Measurements from ENCODE around the gene WBP4. TPM values are rescaled to one million over a fixed set of nuclear protein-coding genes. Genes with fewer than 3 reads are reported as not detected.

Gene WBP4
- total and polyA plus RNA-seq, 7 experiments from 2014 or later: 2.8 to 9.8 (median 6.6) TPM

DNA sequence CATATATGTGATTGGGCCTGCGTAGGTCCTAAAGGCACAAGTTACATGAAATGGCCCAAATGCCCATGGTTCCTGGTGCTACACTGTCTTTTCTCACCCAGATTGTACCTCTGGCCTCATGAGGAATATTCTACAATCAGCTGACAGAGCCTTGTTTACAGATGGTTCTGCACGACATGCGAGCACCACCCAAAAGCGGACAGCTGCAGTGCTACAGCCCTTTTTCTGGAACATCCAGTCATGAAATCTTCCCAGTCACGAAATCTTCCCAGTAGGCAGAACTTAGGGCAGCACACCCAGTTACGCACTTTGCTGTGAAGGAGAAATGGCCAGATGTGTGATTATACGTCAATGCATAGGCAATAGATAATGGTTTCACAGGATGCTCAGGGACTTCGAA lies 34.5 kb upstream of the WBP4 start:
- Mint-ChIP-seq H3K27ac (peak overlapping the region in 1 of 9 donors; percentile 10), H3K4me1 (peaks cover 13 to 43% (median 34%) of the 10 kb centered on the region in 7 donors), H3K9me3 (peaks cover 0 to 4% (median 0%) of the 10 kb centered on the region in 11 donors), H3K36me3 (peaks cover 4 to 14% (median 5%) of the 10 kb centered on the region in 5 donors), H3K27me3 (no peaks in the 10 kb centered on the region), H3K4me3 (no peak overlapping the region)
- CTCF ChIA-PET: no interaction called here
- H3K27me3 ChIP-seq (ENCODE audit: control insufficient read depth in 2 of 2, insufficient read depth in 2 of 2, low read length in 2 of 2): no peaks in the 10 kb centered on the region
- no peaks in the 10 kb centered on the region for H3K9me3 ChIP-seq (ENCODE audit: control insufficient read depth in 2 of 3, low read length in 3 of 3)
- no peak overlapping the region for H3K4me3 ChIP-seq (ENCODE audit: low read length)
- intact Hi-C loops (cut with micrococcal nuclease): no loop called here
- H3K36me3 ChIP-seq (ENCODE audit: control insufficient read depth in 2 of 3, insufficient read depth in 3 of 3, low read length in 3 of 3): no peaks in the 10 kb centered on the region
- POLR2A ChIA-PET: no interaction called here
- DNase-seq (no peak), ATAC-seq (no peak)
- peaks cover 0 to 5% of the 10 kb centered on the region in 2 donors for H3K4me1 ChIP-seq (ENCODE audit: control insufficient read depth in 2 of 2, insufficient read depth in 2 of 2, low read length in 2 of 2)
- no peak overlapping the region for H3K27ac ChIP-seq (ENCODE audit: low read depth, low read length)

DNA sequence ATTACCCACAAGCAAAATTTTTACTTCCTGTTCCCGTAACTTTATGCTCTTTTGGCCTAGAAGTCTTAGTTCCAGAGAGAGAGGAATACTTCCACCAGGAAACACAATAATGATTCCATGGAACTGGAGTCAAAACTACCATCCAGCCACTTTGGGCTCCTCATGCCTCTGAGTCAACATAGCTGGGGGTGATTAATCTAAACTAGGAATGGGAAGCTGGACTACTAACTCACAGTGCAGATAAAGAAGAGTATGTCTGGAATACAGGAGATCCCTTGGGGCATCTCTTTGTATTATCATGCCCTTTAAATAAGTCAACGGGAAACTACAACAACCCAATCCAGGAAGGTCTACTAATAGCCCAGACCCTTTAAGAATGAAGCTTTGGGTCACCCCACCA lies 33.3 kb upstream of the WBP4 start:
- intact Hi-C loops (cut with micrococcal nuclease): loop anchor here in 1 of 2 donors (1.0 kb wide), 1 partner anchor 8 kb away; no protein-coding TSS in a partner anchor
- Mint-ChIP-seq H3K36me3 (peaks cover 4 to 11% (median 5%) of the 10 kb centered on the region in 5 donors), H3K27me3 (no peaks in the 10 kb centered on the region), H3K9me3 (peaks cover 0 to 2% (median 0%) of the 10 kb centered on the region in 11 donors), H3K4me1 (peaks cover 11 to 37% (median 34%) of the 10 kb centered on the region in 7 donors), H3K4me3 (no peak overlapping the region), H3K27ac (peak overlapping the region in 3 of 9 donors; percentile 28 to 59 (median 37))
- peaks cover 0 to 5% of the 10 kb centered on the region in 2 donors for H3K4me1 ChIP-seq (ENCODE audit: control insufficient read depth in 2 of 2, insufficient read depth in 2 of 2, low read length in 2 of 2)
- no peak overlapping the region for H3K4me3 ChIP-seq (ENCODE audit: low read length)
- H3K27me3 ChIP-seq (ENCODE audit: control insufficient read depth in 2 of 2, insufficient read depth in 2 of 2, low read length in 2 of 2): no peaks in the 10 kb centered on the region
- no peaks in the 10 kb centered on the region for H3K36me3 ChIP-seq (ENCODE audit: control insufficient read depth in 2 of 3, insufficient read depth in 3 of 3, low read length in 3 of 3)
- CTCF ChIA-PET: interaction anchor here (0.9 to 1.1 kb wide), 4 partner anchors 17 to 107 kb away, joined by 3 read pairs; no protein-coding TSS in a partner anchor
- ATAC-seq: no peak
- no peak for DNase-seq
- no peaks in the 10 kb centered on the region for H3K9me3 ChIP-seq (ENCODE audit: control insufficient read depth in 2 of 3, low read length in 3 of 3)
- no peak overlapping the region for H3K27ac ChIP-seq (ENCODE audit: low read depth, low read length)
- POLR2A ChIA-PET: interaction anchor here (0.9 to 1.2 kb wide), 3 partner anchors 9 to 14 kb away, joined by 3 to 4 read pairs (median 4); partner anchors contain the start of gene ELF1

DNA sequence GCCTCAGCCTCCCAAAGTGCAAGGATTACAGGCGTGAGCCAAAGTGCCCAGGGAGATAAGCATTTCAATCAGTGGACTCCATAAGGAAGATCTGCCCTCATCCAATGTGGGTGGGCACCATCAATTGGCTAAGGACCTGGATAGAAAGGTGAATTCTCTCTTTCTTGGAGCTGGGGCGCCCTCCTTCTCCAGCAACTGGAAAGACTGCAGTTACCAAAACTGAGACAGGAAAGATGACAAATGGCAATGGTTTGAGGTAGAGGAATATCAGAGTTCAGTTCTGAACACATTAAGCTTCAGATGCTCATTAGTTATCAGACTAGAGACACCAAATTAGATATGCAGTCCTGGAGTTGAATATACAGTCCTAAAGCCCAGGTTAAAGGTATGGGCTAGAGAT lies 31.7 kb upstream of the WBP4 start:
- peaks cover 0 to 5% of the 10 kb centered on the region in 2 donors for H3K4me1 ChIP-seq (ENCODE audit: control insufficient read depth in 2 of 2, insufficient read depth in 2 of 2, low read length in 2 of 2)
- no peak for DNase-seq
- Mint-ChIP-seq H3K27me3 (no peaks in the 10 kb centered on the region), H3K4me3 (no peak overlapping the region), H3K27ac (peak overlapping the region in 2 of 9 donors; percentile 64 to 76), H3K9me3 (peaks cover 0 to 2% (median 0%) of the 10 kb centered on the region in 11 donors), H3K4me1 (peaks cover 10 to 34% (median 27%) of the 10 kb centered on the region in 7 donors), H3K36me3 (peaks cover 4 to 9% (median 5%) of the 10 kb centered on the region in 5 donors)
- H3K27ac ChIP-seq (ENCODE audit: low read depth, low read length): no peak overlapping the region
- no peaks in the 10 kb centered on the region for H3K27me3 ChIP-seq (ENCODE audit: control insufficient read depth in 2 of 2, insufficient read depth in 2 of 2, low read length in 2 of 2)
- H3K4me3 ChIP-seq (ENCODE audit: low read length): no peak overlapping the region
- ChIA-PET CTCF (interaction anchor here (0.5 to 1.3 kb wide), 3 partner anchors 9 to 302 kb away, joined by 3 to 4 read pairs (median 3); no protein-coding TSS in a partner anchor), POLR2A (interaction anchor here (0.6 kb wide), 1 partner anchor 10 kb away, joined by 3 read pairs; no protein-coding TSS in a partner anchor)
- H3K9me3 ChIP-seq (ENCODE audit: control insufficient read depth in 2 of 3, low read length in 3 of 3): no peaks in the 10 kb centered on the region
- H3K36me3 ChIP-seq (ENCODE audit: control insufficient read depth in 2 of 3, insufficient read depth in 3 of 3, low read length in 3 of 3): no peaks in the 10 kb centered on the region
- intact Hi-C loops (cut with micrococcal nuclease): loop anchor here in 1 of 2 donors (1.0 kb wide), 1 partner anchor 10 kb away; the partner anchor contains the start of gene ELF1
- ATAC-seq: no peak

DNA sequence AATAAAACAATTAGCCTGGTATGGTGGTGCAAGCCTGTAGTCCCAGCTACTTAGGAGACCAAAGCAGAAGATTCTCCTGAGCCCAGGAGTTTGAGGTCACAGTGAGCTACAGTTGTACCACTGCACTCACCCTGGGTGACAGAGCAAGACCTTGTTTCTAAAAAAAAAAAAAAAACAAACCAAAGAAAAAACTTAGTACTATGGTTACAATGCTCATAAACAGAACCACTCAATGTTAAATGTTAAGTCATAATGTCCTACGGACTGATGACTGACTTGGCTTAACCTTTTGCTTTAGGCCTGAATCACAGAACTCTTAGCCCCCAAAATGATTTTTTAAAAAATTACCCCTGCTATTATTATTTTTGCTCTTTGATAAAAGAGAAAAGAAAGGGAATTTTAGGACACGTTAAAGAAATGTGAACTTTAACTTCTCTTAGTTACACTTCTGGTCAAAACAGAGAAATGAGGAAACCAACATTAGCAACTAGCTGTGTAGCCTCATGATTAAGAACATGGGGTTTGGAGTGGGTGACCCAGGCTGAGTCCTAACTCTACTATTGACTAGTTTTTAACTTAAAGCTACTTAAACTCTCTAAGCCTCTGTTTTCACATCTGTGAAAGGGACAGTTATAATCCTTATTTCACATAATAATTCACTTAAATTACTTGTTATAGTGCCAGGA lies 28.5 kb upstream of the WBP4 start:
- no peak overlapping the region for H3K27ac Mint-ChIP-seq
- H3K4me3 ChIP-seq (ENCODE audit: low read length): no peak overlapping the region
- no peak overlapping the region for H3K4me3 Mint-ChIP-seq
- H3K36me3 Mint-ChIP-seq: peaks cover 0 to 10% (median 0%) of the 10 kb centered on the region in 5 donors
- intact Hi-C loops (cut with micrococcal nuclease): loop anchor here in 1 of 2 donors (2.0 kb wide), 1 partner anchor 14 kb away; the partner anchor contains the start of gene ELF1
- H3K27me3 Mint-ChIP-seq: no peaks in the 10 kb centered on the region
- ATAC-seq (peak; percentile 81), DNase-seq (no peak)
- H3K4me1 ChIP-seq (ENCODE audit: control insufficient read depth in 2 of 2, insufficient read depth in 2 of 2, low read length in 2 of 2): no peaks in the 10 kb centered on the region
- peaks cover 5 to 17% (median 16%) of the 10 kb centered on the region in 7 donors for H3K4me1 Mint-ChIP-seq
- H3K9me3 Mint-ChIP-seq: no peaks in the 10 kb centered on the region
- POLR2A ChIA-PET: interaction anchor here (0.7 to 1.2 kb wide), 2 partner anchors 13 to 1143 kb away, joined by 3 read pairs; partner anchors contain the start of gene ELF1
- H3K27me3 ChIP-seq (ENCODE audit: control insufficient read depth in 2 of 2, insufficient read depth in 2 of 2, low read length in 2 of 2): no peaks in the 10 kb centered on the region
- no peaks in the 10 kb centered on the region for H3K9me3 ChIP-seq (ENCODE audit: control insufficient read depth in 2 of 3, low read length in 3 of 3)
- CTCF ChIA-PET: no interaction called here
- no peaks in the 10 kb centered on the region for H3K36me3 ChIP-seq (ENCODE audit: control insufficient read depth in 2 of 3, insufficient read depth in 3 of 3, low read length in 3 of 3)
- H3K27ac ChIP-seq (ENCODE audit: low read depth, low read length): no peak overlapping the region

DNA sequence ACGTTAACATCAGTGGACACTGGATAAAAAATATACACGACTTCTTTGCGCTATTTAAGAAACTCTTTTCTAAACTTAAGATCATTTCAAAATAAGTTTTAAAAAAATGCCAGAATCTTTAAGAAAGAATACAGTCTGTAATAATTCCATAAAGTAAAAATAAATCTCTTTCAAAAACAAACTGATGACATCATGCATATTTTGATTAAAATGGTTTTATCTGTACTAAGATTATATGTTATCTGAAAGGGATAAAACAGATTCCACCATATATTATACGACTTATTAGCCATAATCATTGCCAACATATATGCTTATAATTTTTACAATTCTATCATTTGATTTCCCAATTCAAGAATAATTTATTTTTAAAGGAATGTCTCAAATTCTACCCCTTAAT lies 26.9 kb upstream of the WBP4 start:
- Mint-ChIP-seq H3K36me3 (peaks cover 0 to 10% (median 0%) of the 10 kb centered on the region in 5 donors), H3K4me1 (peaks cover 7 to 18% (median 14%) of the 10 kb centered on the region in 7 donors), H3K27me3 (no peaks in the 10 kb centered on the region), H3K9me3 (no peaks in the 10 kb centered on the region), H3K27ac (peak overlapping the region in 1 of 9 donors; percentile 62), H3K4me3 (no peak overlapping the region)
- no peaks in the 10 kb centered on the region for H3K4me1 ChIP-seq (ENCODE audit: control insufficient read depth in 2 of 2, insufficient read depth in 2 of 2, low read length in 2 of 2)
- no peak overlapping the region for H3K27ac ChIP-seq (ENCODE audit: low read depth, low read length)
- intact Hi-C loops (cut with micrococcal nuclease): no loop called here
- H3K4me3 ChIP-seq (ENCODE audit: low read length): no peak overlapping the region
- ChIA-PET POLR2A (interaction anchor here (0.8 kb wide), 1 partner anchor 298 kb away, joined by 3 read pairs; no protein-coding TSS in a partner anchor), CTCF (no interaction called here)
- H3K36me3 ChIP-seq (ENCODE audit: control insufficient read depth in 2 of 3, insufficient read depth in 3 of 3, low read length in 3 of 3): no peaks in the 10 kb centered on the region
- DNase-seq (no peak), ATAC-seq (no peak)
- H3K9me3 ChIP-seq (ENCODE audit: control insufficient read depth in 2 of 3, low read length in 3 of 3): no peaks in the 10 kb centered on the region
- no peaks in the 10 kb centered on the region for H3K27me3 ChIP-seq (ENCODE audit: control insufficient read depth in 2 of 2, insufficient read depth in 2 of 2, low read length in 2 of 2)

DNA sequence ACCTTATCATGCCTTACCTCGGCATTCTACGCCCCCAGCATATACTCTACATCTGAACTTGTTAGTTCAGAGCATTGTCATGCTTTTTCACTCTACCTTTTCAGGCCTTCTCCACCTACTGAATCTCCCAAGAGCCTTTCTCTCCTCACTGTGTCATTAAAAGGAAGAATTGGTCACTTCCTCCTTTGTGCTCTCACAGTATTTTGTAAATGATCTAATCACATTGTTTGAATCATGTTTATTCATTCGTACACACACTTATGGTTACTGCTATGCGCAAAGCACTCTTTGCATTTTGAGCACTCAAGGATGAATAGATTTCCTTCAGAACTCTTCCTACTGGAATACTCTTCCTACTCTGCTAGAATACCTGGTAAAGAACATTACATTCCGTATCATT lies 26.4 kb upstream of the WBP4 start:
- no peaks in the 10 kb centered on the region for H3K9me3 ChIP-seq (ENCODE audit: control insufficient read depth in 2 of 3, low read length in 3 of 3)
- H3K27me3 Mint-ChIP-seq: no peaks in the 10 kb centered on the region
- intact Hi-C loops (cut with micrococcal nuclease): no loop called here
- ATAC-seq (peak; percentile 42), DNase-seq (no peak)
- no peak overlapping the region for H3K27ac ChIP-seq (ENCODE audit: low read depth, low read length)
- peaks cover 7 to 23% (median 16%) of the 10 kb centered on the region in 7 donors for H3K4me1 Mint-ChIP-seq
- H3K27me3 ChIP-seq (ENCODE audit: control insufficient read depth in 2 of 2, insufficient read depth in 2 of 2, low read length in 2 of 2): no peaks in the 10 kb centered on the region
- H3K36me3 Mint-ChIP-seq: peaks cover 0 to 10% (median 0%) of the 10 kb centered on the region in 5 donors
- no peaks in the 10 kb centered on the region for H3K36me3 ChIP-seq (ENCODE audit: control insufficient read depth in 2 of 3, insufficient read depth in 3 of 3, low read length in 3 of 3)
- no peaks in the 10 kb centered on the region for H3K4me1 ChIP-seq (ENCODE audit: control insufficient read depth in 2 of 2, insufficient read depth in 2 of 2, low read length in 2 of 2)
- H3K4me3 Mint-ChIP-seq: no peak overlapping the region
- H3K4me3 ChIP-seq (ENCODE audit: low read length): no peak overlapping the region
- CTCF ChIA-PET: no interaction called here
- peak overlapping the region in 1 of 9 donors; percentile 62 for H3K27ac Mint-ChIP-seq
- no peaks in the 10 kb centered on the region for H3K9me3 Mint-ChIP-seq
- POLR2A ChIA-PET: no interaction called here

Data from naive thymus-derived CD4-positive, alpha-beta T cell (primary cell).